Activated CD4-positive, alpha-beta T cell treated with anti-CD3 and anti-CD28 coated beads for 4 hours (primary cell): Measurements from ENCODE around the gene CHST11.

Source experiments
- DNase-seq, 2 donors: peaks; one replicate each; pipeline ENCODE4 v3.0.0-alpha.2; 2020

CHST11 gene

DNA sequence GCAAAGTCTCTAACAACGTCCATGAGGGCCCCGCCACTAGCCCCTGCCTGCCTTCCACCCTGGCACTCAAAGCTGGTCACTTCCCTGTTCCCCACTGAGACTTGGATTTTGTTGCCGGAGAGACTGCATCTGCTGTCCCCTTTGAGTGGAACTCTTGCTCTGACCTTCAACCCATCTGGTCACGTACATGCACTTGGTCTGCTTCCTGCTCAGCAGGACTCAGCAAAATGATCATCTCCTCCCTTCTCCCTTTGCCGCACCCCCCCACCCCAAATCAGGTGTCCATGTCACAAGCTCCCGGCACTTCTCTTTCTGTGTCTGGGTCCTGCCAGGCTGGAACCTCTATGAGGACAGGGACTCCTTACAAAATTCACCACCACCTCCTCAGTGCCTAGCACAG, 180.9 kb downstream of the CHST11 start:
- no peak for DNase-seq

DNA sequence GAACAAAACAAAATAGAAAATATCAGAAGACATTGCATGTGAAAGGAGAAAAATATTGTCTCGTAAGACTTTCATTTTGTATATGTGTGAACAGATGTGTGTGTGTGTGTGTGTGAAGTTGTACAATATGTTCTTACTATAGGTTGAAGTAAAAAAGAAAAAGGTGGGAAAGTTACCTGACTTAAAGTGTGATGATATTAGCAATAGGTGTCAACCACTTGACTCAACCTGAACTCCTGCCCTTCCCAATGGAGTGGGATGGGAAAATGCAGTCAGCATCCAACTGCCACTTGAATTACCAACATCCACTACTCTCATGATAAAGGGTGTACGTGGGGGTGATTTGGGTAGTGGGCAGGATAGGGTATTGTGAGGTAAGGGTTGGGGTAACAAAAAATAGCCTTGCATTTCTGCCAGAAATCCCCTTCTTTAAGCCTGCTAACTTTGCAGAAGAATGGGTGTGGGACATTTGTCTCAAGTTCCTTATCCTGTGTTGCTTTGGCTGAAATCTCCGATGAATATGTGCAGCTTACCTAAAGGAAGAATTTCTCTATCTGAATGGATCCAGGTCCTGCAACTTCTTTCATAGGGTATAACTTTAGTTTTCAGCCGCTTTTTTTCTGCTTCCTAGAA, 181.6 kb downstream of the CHST11 start:
- no peak for DNase-seq

DNA sequence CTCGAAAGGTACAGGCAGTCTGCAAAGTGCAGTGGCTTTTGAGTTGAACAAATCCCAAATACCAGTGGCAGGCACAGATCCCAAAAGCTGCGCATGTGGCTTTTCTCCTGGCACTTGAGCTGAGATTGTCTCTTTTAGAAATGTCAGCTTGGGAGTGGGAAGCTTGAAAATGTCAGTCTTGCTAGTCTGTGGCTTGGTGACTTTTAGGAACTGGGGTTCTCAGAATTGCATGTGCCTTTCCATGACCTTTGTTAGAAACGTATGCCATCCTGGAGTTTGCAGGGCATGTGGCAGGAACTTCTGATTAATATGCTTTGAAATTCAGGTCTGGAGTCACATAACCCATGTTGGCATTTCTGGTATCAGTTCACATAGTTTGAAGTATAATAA, 182.1 kb downstream of the CHST11 start:
- no peak for DNase-seq

DNA sequence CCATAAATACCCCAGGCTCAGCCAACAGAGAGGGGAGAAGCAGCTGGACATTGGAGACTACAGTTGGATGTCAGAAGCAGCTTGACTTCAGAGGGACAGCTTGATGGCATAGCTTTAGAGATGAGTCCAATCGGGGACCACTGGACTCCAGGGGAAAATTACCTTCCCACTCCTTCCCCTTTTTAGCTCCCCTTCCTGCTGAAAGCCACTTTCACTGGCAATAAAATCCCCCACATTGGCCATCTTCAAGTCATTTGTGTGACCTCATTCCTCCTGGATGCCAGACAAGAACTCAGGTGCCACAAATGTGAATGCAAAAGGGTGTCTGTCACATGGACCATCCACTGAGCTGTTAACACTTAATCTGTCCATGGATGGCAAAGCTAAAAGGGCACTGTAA, 184.2 kb downstream of the CHST11 start:
- no peak for DNase-seq

DNA sequence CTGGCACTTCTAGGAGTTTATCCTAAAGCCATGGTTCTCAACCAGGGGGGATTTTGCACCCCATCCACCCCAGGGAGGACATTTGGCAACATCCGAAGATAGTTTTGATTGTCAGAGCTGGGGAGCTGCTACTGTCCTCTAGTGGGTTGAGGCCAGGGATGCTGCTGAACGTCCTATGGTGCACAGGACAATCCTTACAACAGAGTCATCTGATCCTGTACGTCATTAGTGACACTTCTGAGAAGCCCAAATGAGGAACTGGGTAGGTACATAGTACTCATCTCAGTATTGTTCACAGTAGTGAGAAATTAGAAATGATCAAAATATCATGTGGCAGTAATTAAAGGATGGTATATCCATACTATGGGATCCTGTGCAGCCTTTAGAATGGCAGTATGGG, 185.1 kb downstream of the CHST11 start:
- DNase-seq = no peak

DNA sequence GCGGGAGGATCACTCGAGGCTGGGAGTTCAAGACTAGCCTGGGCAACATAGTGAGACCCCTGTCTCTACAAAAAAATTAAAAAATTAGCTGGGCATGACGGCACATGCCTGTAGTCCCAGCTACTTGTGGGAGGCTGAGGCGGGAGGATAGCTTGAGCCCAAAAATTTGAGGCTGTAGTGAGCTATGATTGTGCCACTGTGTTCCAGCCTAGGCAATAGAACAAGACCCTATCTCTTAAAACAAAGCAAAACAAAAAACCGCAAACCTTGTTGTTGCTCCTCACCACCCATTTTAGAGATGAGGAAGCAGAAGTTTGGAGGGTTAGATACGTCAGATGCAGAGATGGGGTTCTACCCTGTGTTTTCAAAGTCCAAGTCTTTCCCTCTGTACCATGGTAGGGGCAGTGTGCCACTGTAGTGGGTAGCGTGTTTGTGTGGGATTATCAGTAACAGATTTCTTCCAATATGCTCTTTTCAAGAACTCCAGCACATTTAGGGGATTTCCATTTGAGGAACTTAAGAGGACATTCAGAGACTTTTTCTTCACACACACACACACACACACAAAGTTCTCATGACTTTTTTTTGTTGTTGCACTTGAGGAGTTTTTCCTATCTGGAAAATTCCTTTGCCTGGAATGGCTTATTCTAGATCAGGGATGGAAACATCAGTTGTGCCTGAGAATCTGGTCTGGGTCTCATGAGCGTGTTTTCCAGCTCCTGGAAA, 186.5 kb downstream of the CHST11 start:
- no peak for DNase-seq

DNA sequence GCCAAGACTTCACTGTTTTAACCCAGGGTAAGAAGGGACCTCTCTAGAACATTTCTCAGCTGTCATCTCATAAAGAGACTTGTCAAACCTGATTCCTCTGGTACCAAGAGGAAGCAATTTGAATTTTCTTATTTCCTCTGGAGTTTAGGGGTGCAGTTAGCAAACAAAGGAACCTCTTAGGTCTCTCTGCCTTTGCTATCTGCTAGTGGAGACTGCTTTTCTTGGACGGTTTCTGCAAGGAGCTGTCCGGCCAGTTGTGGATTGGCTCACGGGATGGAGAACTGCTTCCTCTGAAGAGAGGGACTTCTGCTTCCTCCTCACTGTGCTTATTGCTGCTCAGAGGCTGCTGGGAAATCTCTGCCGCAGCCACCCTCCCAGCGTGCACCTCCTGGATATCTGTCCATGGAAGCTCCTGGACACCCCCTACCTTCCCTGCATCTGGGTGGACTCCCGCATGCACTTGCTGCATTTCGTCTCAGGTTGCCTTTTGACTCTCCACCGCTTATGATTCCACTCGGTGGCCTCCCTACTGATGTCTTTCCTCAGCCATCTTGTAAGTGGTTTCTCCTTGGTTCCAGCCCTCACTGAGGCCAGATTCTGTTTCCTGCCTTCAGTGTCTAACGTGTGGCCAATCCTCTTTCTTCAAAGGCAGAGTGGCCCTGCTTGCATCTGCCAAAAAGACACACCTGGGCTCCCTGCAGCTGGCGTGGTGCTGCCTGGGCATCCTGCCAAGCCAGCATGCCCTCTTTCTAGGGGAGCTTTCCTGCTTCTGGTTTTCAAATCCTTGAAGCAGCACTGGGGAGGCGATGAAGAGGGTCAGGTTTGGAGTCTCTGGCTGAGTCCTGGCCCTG, 187.3 kb downstream of the CHST11 start:
- no peak for DNase-seq

DNA sequence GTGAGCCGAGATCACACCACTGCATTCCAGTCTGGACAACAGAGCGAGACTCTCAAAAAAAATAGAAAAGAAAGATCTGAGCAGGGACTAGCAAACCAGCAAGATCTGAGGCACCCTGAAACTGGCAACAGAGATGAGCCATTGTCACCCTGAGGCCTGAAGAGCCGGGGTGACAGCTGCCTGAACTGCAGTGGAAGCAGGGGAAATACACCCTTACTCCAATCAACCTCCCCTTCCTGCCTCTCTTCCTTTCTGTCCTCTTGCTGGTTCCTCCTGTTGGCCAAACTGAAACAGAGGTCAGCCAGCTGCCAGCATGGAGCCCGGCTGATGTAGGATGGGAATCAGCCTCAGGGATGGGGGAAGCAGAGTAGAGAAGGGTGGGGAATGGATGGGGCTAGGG, 192.0 kb downstream of the CHST11 start:
- no peak for DNase-seq

DNA sequence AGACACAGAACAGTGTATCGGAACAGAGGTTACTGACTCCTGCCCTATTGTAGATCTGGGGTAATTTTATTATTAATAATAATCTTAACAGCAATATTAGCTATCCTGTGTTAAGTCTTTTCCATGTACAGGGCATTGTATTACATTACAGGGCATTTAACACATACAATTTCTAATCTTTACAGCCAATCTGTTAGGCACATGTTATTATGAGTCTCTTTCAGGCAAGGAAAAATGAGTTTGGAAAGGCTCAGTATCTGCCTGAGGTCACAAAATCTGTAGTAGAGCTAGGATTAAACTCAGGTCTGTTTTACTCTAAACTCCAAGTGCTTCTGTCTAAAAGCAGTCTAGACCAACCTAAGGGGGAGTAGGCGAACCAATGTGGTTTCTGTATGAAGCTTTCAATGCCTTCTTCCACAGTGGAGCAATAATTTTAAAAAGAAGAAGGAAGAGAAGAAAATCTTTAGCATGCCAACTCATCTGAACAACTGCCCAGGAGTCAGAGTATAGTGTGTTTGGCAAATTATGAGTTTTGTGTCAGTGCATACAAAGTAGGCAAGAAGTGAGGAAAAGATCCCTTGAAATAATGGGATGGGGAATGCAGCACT, 192.6 kb downstream of the CHST11 start:
- DNase-seq = no peak

DNA sequence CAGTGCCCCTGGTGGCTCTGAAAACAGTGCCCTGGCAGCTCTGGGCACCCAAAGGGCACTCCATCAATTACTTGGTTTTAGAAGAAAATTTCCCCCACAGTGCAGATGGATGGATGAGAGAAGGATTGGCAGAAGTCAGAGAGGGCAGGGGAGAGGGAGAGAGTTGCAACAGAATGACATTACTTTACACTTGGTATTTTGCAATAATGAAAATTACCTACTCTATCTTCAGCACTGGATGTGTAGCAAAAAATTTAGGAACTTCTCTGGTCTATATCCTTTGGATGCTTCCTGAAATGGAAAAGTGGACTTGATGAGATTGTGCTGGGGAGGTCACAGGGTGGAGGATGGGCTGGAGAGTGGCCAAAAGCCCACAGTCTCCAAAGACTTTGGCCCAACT, 193.2 kb downstream of the CHST11 start:
- no peak for DNase-seq

DNA sequence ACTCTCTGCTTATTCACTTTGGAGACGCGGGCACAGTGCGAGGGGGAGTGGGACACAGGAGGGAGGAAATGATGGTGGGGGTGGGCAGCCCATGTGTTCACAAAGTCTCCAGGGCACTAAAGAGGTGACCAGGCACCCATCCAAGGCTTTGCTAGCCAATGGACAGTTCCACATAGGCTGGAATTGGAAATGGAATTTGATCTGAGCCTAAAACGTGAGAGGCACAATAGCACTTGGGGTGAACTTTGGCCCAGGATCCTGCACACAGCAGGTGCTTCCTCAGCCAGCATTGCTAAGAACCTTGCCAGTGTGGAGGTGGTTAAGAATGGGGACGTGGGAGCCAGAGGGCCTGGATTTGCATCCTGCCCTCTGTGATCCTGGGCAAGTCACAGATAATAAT, 193.8 kb downstream of the CHST11 start:
- no peak for DNase-seq

DNA sequence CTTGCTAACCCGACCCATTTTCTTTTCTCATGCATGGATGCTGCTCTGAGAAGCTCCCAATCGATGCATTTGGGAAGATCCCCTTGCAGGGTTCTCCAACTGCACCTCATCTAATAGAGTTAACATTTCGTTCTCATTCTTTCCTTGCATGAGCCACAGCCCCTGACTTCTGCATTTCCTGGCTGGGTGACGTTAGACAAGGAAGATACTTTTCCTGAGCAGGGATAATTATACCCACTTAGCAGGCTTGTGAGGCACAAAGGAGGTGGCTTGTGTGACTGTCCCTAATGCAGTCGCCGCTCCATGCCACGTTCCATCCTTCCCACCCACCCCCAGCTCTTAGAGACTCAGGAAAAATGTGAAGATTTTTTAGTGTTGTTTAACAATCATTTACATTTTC, 195.1 kb downstream of the CHST11 start:
- DNase-seq = no peak

DNA sequence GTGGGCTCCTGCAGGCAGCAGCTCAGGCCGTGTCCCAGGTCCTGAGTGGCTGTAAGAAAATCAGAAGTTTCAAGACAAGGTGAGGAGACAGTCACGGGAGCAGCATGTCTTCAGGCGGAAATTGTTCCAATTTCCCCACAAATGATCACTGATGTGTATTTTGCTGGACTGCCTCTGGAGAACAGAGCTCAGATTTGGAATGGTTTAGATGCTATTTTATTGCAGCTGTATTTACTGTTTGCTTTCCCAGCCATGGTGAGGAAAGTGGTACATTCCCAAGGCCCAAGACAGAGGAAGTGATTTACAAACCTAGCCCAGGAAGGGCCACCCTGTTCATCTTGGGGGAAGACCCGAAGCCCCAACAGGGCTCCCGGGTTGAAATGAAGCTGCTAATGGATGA, 195.6 kb downstream of the CHST11 start:
- no peak for DNase-seq

DNA sequence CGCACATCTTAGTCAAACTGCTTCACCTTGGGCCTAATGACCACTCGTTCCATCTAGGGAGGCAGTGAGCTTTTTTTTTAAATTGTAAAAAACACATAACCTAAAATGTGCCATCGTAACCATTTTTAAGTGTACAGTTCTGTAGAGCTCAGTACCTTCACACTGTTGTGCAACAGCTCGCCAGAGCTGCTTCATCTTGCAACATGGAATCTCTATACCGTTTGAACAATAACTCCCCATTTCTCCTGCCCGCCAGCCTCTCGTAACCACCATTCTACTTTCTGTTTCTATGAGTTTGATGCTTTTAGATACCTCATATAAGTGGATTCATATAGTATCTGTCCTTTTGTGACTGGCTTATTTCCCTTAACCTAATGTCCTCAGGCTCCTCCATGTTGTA, 196.2 kb downstream of the CHST11 start:
- no peak for DNase-seq

DNA sequence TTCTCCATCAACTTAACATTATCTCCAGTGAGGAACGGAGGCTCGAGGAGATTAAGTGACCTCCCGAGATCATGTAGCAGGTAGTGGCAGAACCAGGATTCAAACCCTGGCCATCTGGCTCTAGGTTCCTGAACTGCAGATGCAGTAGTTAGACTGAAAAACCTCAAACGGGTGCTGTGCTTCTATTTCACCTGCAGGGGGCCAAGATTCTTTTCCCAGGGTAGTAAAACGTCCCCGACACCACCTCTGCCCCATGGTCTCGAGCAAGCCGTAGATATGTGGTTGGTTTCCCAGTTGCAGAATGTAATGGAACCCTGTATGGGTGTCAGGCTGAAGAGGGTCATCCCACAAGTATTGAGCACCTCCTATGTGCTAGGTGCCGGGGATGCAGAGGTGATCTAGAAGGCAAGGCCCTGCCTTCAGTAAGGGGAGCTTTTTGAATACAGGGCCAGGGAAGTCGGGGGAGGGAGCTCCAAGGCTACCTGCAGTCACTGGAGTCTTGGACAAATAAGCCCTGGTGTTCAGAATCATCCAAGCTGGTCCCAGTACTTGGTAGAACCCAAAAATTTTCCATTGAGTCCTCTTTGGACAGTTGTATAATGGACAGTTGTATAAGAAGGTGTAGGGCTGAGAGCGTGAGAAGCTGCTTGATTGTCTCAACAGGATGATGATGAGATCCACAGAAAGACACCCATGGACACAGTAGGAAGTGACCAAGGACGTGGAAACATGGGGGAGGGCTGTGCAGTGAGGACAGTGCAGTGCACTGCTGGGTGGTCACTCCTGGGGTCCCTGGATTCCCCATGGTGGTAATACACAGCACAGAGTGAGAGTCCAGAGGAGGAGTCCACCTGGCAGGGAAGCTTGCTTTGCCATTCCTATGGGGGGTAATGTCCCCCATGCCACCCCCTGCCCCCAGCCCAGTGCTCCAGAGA, 197.2 kb downstream of the CHST11 start:
- peak in 1 of 2 donors; percentile 33 for DNase-seq

DNA sequence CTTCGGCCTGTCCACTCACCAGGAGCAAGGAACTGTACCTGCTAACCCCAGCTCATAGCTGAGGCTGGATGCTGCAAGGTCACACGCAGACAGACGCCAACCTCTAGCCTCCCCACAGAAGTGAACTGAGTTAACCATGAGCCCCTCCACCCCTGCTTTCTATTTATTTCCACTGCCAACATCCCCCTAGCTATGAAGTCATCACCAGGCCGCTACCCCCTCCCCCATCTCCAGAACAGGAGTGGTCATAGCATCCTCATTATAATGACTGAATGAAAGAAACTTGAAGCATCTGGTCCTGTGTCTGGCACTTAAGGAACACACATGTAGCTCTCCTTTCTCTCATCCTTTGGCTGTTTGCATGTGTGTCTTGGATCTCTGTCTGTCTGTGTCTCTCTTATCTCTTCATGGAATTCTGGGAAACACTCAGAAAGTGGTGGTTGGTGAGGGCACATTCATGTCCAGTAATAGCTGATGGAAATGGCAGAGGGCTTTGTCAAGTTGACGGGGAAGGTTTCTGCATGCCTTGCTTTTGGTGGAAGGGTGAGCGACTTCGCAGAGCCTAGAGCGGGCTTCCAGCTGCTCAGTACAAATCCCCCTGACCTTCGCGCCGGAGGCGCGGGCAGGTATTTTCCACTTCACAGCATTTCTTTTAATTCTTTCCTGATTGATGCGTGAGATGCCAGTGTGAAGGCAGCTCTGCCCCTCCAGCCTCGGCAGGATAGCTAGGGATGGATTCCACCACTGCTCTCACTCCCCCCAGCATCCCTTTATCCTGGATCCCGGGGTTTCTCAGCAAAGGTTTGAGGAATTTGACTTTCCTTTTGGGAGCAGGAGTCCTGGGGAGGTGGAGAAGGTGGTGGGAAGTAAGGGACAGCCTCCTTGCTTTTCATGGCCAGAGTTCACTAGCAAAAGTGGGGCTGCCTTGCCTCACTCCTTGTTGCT, 198.2 kb downstream of the CHST11 start:
- DNase-seq = no peak

DNA sequence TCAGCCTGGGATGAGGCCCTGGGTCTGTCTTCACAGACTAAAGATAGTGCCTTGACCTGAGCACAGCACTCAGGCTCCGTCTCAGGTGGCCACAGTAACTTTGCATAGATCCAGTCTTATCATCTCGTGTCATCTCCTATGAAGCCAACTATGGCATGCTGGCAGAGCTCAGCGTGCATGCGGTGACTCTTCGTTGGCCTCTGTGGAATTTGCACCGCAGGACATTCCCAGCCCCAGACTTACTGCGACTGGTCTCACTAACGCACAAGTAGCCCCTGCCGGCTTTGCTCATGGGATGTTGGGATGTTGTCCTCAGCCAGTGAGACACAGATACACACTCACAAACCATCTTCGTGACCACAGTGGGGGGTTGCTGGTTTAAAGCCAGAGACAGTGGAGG, 199.6 kb downstream of the CHST11 start:
- no peak for DNase-seq

DNA sequence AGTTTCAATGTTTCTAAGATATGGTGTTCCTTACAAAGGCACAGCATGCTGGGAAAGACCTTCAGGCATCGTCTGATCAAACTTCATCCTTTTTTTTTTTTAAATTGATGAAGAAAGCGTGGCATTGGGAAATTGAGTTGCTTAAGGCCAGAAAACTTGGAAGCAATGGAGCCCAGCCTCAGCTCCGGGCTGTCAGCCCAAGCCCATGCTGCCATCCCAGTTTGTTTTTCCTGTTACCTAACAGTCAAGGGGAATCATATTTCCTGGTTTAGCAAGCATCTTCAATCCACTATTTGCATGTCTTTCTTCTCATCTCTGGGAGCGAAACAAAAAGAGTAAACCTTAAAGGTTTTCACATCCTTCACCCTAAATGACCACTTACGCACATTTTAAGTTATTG, 200.2 kb downstream of the CHST11 start:
- DNase-seq = no peak

DNA sequence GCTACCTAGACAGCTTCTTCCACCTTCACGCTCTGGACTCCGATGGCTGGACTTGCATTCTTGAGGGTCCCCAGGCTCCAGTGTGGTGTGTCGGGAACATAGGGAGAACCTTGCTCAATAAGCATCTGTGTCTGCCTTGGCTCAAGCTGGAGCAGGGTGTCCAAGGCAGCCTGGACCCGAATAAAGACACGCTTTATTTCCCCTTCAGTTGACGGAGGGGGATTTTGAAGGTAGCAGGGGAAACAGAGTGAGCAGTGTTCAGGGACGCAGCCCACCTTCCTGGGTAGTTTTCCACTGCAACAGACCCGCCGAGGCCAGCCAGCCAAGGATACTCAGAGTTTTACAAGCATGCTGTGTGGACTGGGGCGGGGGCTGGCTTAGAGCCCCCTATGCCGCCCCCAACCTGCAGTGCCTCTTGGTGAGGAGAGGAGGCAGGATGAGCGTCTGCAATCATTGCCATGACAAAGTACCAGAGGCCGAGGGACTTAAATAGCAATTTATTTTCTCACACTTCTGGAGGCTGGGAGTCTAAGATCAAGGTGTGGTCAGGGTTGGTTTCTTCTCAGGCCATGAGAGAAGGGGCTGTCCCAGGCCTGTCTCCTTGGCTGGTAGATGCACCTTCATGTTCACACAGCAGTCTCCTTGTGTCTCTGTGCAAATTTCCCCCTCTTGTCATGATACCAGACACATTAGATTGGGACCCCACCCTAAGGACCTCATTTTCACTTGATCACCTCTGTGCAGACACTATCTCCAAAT, 201.2 kb downstream of the CHST11 start:
- DNase-seq = no peak

DNA sequence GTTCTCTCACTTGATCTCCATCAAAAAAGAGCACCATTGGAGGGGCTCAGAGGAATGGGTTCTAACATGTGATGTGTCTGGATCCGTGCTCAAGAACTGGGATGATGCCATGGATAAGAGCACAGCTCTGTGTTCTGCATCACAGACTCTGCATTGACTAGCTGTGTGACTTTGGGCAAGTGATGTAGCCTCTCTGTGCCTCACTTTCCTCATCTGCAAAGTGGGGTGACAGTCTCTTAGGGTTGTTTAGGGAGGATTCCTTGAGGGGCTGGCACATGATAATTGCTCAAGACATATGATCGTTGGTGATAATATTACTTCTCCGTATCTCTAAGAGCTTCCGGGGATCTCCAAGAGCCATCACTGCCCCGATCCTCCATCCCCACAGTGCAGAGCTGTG, 202.3 kb downstream of the CHST11 start:
- no peak for DNase-seq

DNA sequence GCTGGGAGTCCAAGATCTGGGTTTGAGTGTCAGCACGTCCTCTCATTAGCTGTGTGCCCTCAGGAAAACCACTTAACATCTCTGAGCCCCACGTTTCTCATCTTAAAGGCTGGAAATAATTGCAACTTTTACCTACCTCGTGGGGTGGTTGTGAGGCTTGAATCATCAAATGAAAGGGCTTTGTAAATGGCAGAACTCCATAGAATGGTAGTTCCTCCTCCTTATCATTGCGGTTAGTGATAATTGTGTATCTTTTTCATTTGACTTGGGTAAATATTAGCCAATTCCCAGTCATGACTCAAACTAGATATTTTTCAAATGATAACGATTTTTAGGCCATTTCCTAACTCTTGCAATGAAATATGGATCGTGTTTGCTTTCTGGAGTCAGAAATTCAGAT, 205.5 kb downstream of the CHST11 start:
- no peak for DNase-seq
